PFSK-1 (cell line): Measurements from ENCODE around the gene STRIP2.

Experiments
- FOXP2 ChIP-seq: optimal IDR thresholded peaks from 2 replicates; pipeline ENCODE3; 2011; ENCODE audit warnings: borderline replicate concordance, control low read depth, inconsistent platforms; ENCODE audit not compliant: insufficient read depth; ENCODE audit errors: extremely low read length, extremely low read depth
- POLR2AphosphoS5 ChIP-seq: IDR thresholded peaks from 2 replicates; pipeline ENCODE4 v1.6.1; 2012; ENCODE audit warnings: low read depth, mild to moderate bottlenecking, control low read depth, low read length, moderate library complexity
- SIN3A ChIP-seq: IDR thresholded peaks from 2 replicates; pipeline ENCODE4 v1.6.1; 2012; ENCODE audit warnings: mild to moderate bottlenecking, low read length, moderate library complexity, borderline replicate concordance; ENCODE audit not compliant: insufficient read depth
- TAF1 ChIP-seq: IDR thresholded peaks from 2 replicates; pipeline ENCODE4 v1.6.1; 2012; ENCODE audit warnings: low read length, control low read depth, borderline replicate concordance; ENCODE audit not compliant: insufficient read depth
- TF ChIP-seq, protein P1 (sequence below), 2 experiments: IDR thresholded peaks; 2 replicates each; pipeline versions ENCODE4 v1.6.1 to v1.8.0; 2011 to 2012; ENCODE audit warnings: low read depth in 2 of 2, low read length in 2 of 2, control low read depth in 1 of 2, inconsistent platforms in 1 of 2, mild to moderate bottlenecking in 1 of 2, moderate library complexity in 1 of 2; ENCODE audit not compliant: insufficient read depth in 1 of 2

Gene STRIP2

GRCh38 chr7:129405527-129405926 is 28.7 kb upstream of the STRIP2 start:
- TF ChIP-seq TAF1 (no peak), SIN3A (no peak), POLR2AphosphoS5 (no peak), FOXP2 (no peak)
- TF ChIP-seq, protein P1, sequence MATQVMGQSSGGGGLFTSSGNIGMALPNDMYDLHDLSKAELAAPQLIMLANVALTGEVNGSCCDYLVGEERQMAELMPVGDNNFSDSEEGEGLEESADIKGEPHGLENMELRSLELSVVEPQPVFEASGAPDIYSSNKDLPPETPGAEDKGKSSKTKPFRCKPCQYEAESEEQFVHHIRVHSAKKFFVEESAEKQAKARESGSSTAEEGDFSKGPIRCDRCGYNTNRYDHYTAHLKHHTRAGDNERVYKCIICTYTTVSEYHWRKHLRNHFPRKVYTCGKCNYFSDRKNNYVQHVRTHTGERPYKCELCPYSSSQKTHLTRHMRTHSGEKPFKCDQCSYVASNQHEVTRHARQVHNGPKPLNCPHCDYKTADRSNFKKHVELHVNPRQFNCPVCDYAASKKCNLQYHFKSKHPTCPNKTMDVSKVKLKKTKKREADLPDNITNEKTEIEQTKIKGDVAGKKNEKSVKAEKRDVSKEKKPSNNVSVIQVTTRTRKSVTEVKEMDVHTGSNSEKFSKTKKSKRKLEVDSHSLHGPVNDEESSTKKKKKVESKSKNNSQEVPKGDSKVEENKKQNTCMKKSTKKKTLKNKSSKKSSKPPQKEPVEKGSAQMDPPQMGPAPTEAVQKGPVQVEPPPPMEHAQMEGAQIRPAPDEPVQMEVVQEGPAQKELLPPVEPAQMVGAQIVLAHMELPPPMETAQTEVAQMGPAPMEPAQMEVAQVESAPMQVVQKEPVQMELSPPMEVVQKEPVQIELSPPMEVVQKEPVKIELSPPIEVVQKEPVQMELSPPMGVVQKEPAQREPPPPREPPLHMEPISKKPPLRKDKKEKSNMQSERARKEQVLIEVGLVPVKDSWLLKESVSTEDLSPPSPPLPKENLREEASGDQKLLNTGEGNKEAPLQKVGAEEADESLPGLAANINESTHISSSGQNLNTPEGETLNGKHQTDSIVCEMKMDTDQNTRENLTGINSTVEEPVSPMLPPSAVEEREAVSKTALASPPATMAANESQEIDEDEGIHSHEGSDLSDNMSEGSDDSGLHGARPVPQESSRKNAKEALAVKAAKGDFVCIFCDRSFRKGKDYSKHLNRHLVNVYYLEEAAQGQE (IDR thresholded peaks at IDR 0.05; ENCODE audit: insufficient read depth in 1 of 2, low read depth in 2 of 2, low read length in 2 of 2): no peak

GRCh38 chr7:129412501-129412900 is 21.7 kb upstream of the STRIP2 start:
- TF ChIP-seq, protein P1 (IDR thresholded peaks at IDR 0.05; ENCODE audit: insufficient read depth in 1 of 2, low read depth in 2 of 2, low read length in 2 of 2): no peak
- TF ChIP-seq FOXP2 (no peak), SIN3A (no peak), POLR2AphosphoS5 (no peak), TAF1 (no peak)

DNA sequence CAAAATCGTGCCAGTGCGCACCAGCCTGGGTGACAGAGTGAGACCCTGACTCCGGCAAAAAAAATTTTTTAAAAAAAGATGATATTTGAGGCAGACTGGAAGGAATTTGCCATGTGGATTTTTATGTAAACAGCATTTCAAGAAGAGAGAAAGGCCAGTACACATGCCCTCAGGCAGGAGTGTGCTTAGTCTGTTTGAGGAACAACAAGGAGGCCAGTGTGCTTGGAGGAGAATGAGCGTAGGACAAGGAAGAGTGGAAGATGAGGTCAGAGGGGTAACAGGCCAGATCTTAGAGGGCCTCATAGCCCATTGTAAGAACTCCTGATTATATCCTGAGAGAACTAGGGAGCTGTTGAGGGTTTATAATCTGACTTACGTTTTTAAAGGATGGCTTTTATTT is 17.2 kb upstream of the STRIP2 start:
- TF ChIP-seq, protein P1 (IDR thresholded peaks at IDR 0.05; ENCODE audit: insufficient read depth in 1 of 2, low read depth in 2 of 2, low read length in 2 of 2): no peak
- TF ChIP-seq TAF1 (no peak), POLR2AphosphoS5 (no peak), SIN3A (no peak), FOXP2 (no peak)

GRCh38 chr7:129421717-129422250 is 12.4 kb upstream of the STRIP2 start:
- TF ChIP-seq FOXP2 (no peak), SIN3A (no peak), TAF1 (no peak), POLR2AphosphoS5 (no peak)
- TF ChIP-seq, protein P1 (IDR thresholded peaks at IDR 0.05; ENCODE audit: insufficient read depth in 1 of 2, low read depth in 2 of 2, low read length in 2 of 2): no peak
